Colonic mucosa (tissue), 4 donors: ENCODE data around the gene CFHR5. TPM values are rescaled to one million over a fixed set of nuclear protein-coding genes. Genes with fewer than 3 reads are reported as not detected.
"Not testable (repeated sequence)": the region's sequence is repeated elsewhere in the genome, so short reads cannot be mapped to it uniquely, and the experiment has no call there.

ENCODE experiments used
- DNase-seq: peaks from one replicate; pipeline ENCODE4 v3.0.0-alpha.2; 2020
- H3K27ac ChIP-seq: fragments of 200-600 bp; one replicate; pipeline ENCODE4 v1.8.0; 2021
- H3K27me3 ChIP-seq: fragments of 200-600 bp; one replicate; pipeline ENCODE4 v1.8.0; 2021
- H3K36me3 ChIP-seq: fragments of 200-600 bp; one replicate; pipeline ENCODE4 v1.8.0; 2021
- H3K4me1 ChIP-seq: fragments of 200-600 bp; one replicate; pipeline ENCODE4 v1.8.0; 2021; ENCODE audit warnings: mild to moderate bottlenecking
- H3K4me3 ChIP-seq: fragments of 200-600 bp; one replicate; pipeline ENCODE4 v1.8.0; 2021
- H3K9ac ChIP-seq, 2 donors: one replicate each; pipeline ENCODE4 v1.7.0; 2013; ENCODE audit warnings: control low read depth in 2 of 2, low read depth in 2 of 2, low read length in 2 of 2
- H3K9me3 ChIP-seq: fragments of 200-600 bp; one replicate; pipeline ENCODE4 v1.8.0; 2021
- CTCF ChIP-seq: fragments of 200-600 bp; IDR thresholded peaks from one replicate; pipeline ENCODE4 v1.8.0; 2022; ENCODE audit warnings: antibody characterized with exemption, mild to moderate bottlenecking
- intact Hi-C: fragments of 100-400 bp; cut with DNase I; formaldehyde crosslinking; loops from one replicate; pipeline ENCODE4 v1.14.1; 2022
- total RNA-seq, 2 donors: library from RNA; stranded (reverse); fragmentation: NEBNext Ultra II Directional in 1 of 2; extraction: Animal tissue kit (Norgen Biotek cat#: 25700) in 1 of 2; gene quantifications; one replicate each; pipeline ENCODE4 v1.2.1, GENCODE V29; 2021
- donor health status: healthy.
- donor health status: DM: no; HTN: no; CAD: no.
- donor health status: DM: no; HTN: no; CAD: no.

The CFHR5 gene
- not detected for total RNA-seq

- H3K9me3 ChIP-seq: no peaks in the 10 kb centered on the region
- no peaks in the 10 kb centered on the region for H3K4me1 ChIP-seq
- no peak within 1 kb of the TSS for H3K4me3 ChIP-seq
- no peaks in the 10 kb centered on the region for H3K27me3 ChIP-seq
- no peak for DNase-seq
- no peak for TF ChIP-seq CTCF
- no peak within 1 kb of the TSS for H3K27ac ChIP-seq
- intact Hi-C loops: no loop called here
- H3K9ac ChIP-seq: no peak within 1 kb of the TSS
- H3K36me3 ChIP-seq: no peaks in the 10 kb centered on the region
Observed at GRCh38 chr1:196977278-196977677, at the start of gene CFHR5. TSS of gene CFHR5 (plus strand) at chr1:196977556. CDS start at chr1:196977665, 109 bp downstream.

- H3K27ac ChIP-seq, H3K4me3 ChIP-seq, H3K4me1 ChIP-seq, H3K9ac ChIP-seq, H3K36me3 ChIP-seq, intact Hi-C loops, DNase-seq, H3K9me3 ChIP-seq, H3K27me3 ChIP-seq: not testable (repeated sequence)
Observed at GRCh38 chr1:196932853-196933252, 44.5 kb upstream of the CFHR5 start.

GRCh38 chr1:196933531-196934189, 43.7 kb upstream of the CFHR5 start:
- TF ChIP-seq CTCF: no peak
- Histone ChIP-seq H3K27ac (no peak overlapping the region), H3K4me1 (no peaks in the 10 kb centered on the region), H3K4me3 (no peak overlapping the region), H3K9me3 (no peaks in the 10 kb centered on the region), H3K36me3 (no peaks in the 10 kb centered on the region), H3K27me3 (no peaks in the 10 kb centered on the region), H3K9ac (no peak overlapping the region)
- DNase-seq: no peak
- intact Hi-C loops: no loop called here

- H3K4me1 ChIP-seq, H3K9ac ChIP-seq, H3K27me3 ChIP-seq, H3K36me3 ChIP-seq, H3K4me3 ChIP-seq, H3K27ac ChIP-seq, intact Hi-C loops, H3K9me3 ChIP-seq, DNase-seq: not testable (repeated sequence)
Observed at GRCh38 chr1:196941474-196941873, 35.9 kb upstream of the CFHR5 start.

- H3K36me3 ChIP-seq: not testable (repeated sequence)
Observed at GRCh38 chr1:196943568-196943967, 33.8 kb upstream of the CFHR5 start, which contains the start of gene CFHR2. TSS of gene CFHR2 (plus strand) at chr1:196943738. CDS start at chr1:196943881, 143 bp downstream.

GRCh38 chr1:196951711-196952394, 25.5 kb upstream of the CFHR5 start:
- no peak for TF ChIP-seq CTCF
- intact Hi-C loops: no loop called here
- H3K4me1 ChIP-seq: no peaks in the 10 kb centered on the region

More at GRCh38 chr1:196943568-196943967, 33.8 kb upstream of the CFHR5 start, which contains the start of gene CFHR2:
- H3K27ac ChIP-seq, H3K4me1 ChIP-seq, intact Hi-C loops, DNase-seq, H3K27me3 ChIP-seq, H3K9me3 ChIP-seq, H3K9ac ChIP-seq, H3K4me3 ChIP-seq: not testable (repeated sequence)

GRCh38 chr1:196954778-196955177, 22.6 kb upstream of the CFHR5 start:
- H3K36me3 ChIP-seq: no peaks in the 10 kb centered on the region
- no peak overlapping the region for H3K27ac ChIP-seq
- no peaks in the 10 kb centered on the region for H3K9me3 ChIP-seq
- H3K9ac ChIP-seq: no peak overlapping the region
- intact Hi-C loops: no loop called here
- no peak overlapping the region for H3K4me3 ChIP-seq
- no peaks in the 10 kb centered on the region for H3K4me1 ChIP-seq
- DNase-seq: no peak
- no peak for TF ChIP-seq CTCF
- H3K27me3 ChIP-seq: no peaks in the 10 kb centered on the region

More at GRCh38 chr1:196951711-196952394, 25.5 kb upstream of the CFHR5 start:
- Histone ChIP-seq H3K4me3 (no peak overlapping the region), H3K36me3 (no peaks in the 10 kb centered on the region), H3K9ac (no peak overlapping the region), H3K27me3 (no peaks in the 10 kb centered on the region), H3K27ac (no peak overlapping the region), H3K9me3 (no peaks in the 10 kb centered on the region)
- DNase-seq: no peak
